Mesenchymal stem cell (in vitro differentiated cells and primary cell): Measurements from ENCODE around the gene MSH2.

Experiments used
- DNase-seq: peaks from one replicate; pipeline ENCODE4 v3.0.0-alpha.2; 2013
- H2AFZ ChIP-seq: one replicate; pipeline ENCODE4 v1.6.1; 2013; ENCODE audit warnings: low read depth, mild to moderate bottlenecking, control low read depth, inconsistent platforms, low read length, moderate library complexity
- H2AK5ac ChIP-seq: 2 replicates; pipeline ENCODE4 v1.6.1; 2013; ENCODE audit warnings: low read length, moderate library complexity, mild to moderate bottlenecking, inconsistent platforms; ENCODE audit not compliant: severe bottlenecking
- H2BK120ac ChIP-seq: one replicate; pipeline ENCODE4 v1.6.1; 2013; ENCODE audit warnings: low read depth, mild to moderate bottlenecking, inconsistent platforms, low read length, moderate library complexity
- H2BK12ac ChIP-seq, 2 experiments: one replicate each; pipeline ENCODE4 v1.6.1; 2013; ENCODE audit warnings: inconsistent platforms in 2 of 2, low read length in 2 of 2, mild to moderate bottlenecking in 2 of 2, moderate library complexity in 2 of 2, control low read depth in 1 of 2
- H2BK15ac ChIP-seq: one replicate; pipeline ENCODE4 v1.6.1; 2013; ENCODE audit warnings: mild to moderate bottlenecking, low read depth, inconsistent platforms; ENCODE audit not compliant: poor library complexity, severe bottlenecking
- H2BK5ac ChIP-seq: 2 replicates; pipeline ENCODE4 v1.6.1; 2013; ENCODE audit warnings: low read depth, mild to moderate bottlenecking, low read length, control low read depth, inconsistent platforms; ENCODE audit not compliant: poor library complexity, severe bottlenecking
- H3K14ac ChIP-seq, 2 experiments: one replicate each; pipeline ENCODE4 v1.6.1; 2013; ENCODE audit warnings: inconsistent platforms in 2 of 2, low read length in 2 of 2, control low read depth in 1 of 2, mild to moderate bottlenecking in 1 of 2, moderate library complexity in 1 of 2
- H3K18ac ChIP-seq, 2 experiments: one replicate each; pipeline ENCODE4 v1.6.1; 2013; ENCODE audit warnings: inconsistent platforms in 2 of 2, low read length in 2 of 2, control low read depth in 1 of 2, low read depth in 1 of 2, mild to moderate bottlenecking in 1 of 2
- H3K23ac ChIP-seq, 2 experiments: one replicate each; pipeline ENCODE4 v1.6.1; 2013; ENCODE audit warnings: inconsistent platforms in 2 of 2, low read length in 2 of 2, mild to moderate bottlenecking in 2 of 2, moderate library complexity in 2 of 2, control low read depth in 1 of 2
- H3K27ac ChIP-seq: 2 replicates; pipeline ENCODE4 v1.5.1; 2013; ENCODE audit warnings: mild to moderate bottlenecking, moderate library complexity, low read length, control low read depth, inconsistent platforms; ENCODE audit not compliant: poor library complexity, severe bottlenecking
- H3K27me3 ChIP-seq, 2 experiments: 2 replicates each; pipeline versions ENCODE4 v1.6.1 to v1.7.0; 2013; ENCODE audit warnings: low read length in 2 of 2, mild to moderate bottlenecking in 2 of 2, moderate library complexity in 2 of 2, control low read depth in 1 of 2, inconsistent platforms in 1 of 2; ENCODE audit not compliant: control insufficient read depth in 1 of 2, insufficient read depth in 1 of 2
- H3K36me3 ChIP-seq, 2 experiments: 2 replicates each; pipeline versions ENCODE4 v1.6.1 to v1.7.0; 2013; ENCODE audit warnings: low read length in 2 of 2, control low read depth in 1 of 2, inconsistent platforms in 1 of 2, low read depth in 1 of 2, mild to moderate bottlenecking in 1 of 2; ENCODE audit not compliant: insufficient read depth in 2 of 2, control insufficient read depth in 1 of 2
- H3K4ac ChIP-seq, 2 experiments: one replicate each; pipeline ENCODE4 v1.6.1; 2013; ENCODE audit warnings: inconsistent platforms in 2 of 2, low read length in 2 of 2, mild to moderate bottlenecking in 2 of 2, moderate library complexity in 2 of 2, control low read depth in 1 of 2, low read depth in 1 of 2
- H3K4me1 ChIP-seq: 2 replicates; pipeline ENCODE4 v1.6.1; 2013; ENCODE audit warnings: low read depth, low read length, control low read depth; ENCODE audit not compliant: control insufficient read depth, insufficient read depth
- H3K4me2 ChIP-seq: 2 replicates; pipeline ENCODE4 v1.6.1; 2013; ENCODE audit warnings: low read length, mild to moderate bottlenecking, inconsistent platforms; ENCODE audit not compliant: poor library complexity, severe bottlenecking
- H3K4me3 ChIP-seq, 2 experiments: 2 replicates each; pipeline versions ENCODE4 v1.5.1 to v1.7.0; 2013; ENCODE audit warnings: low read length in 2 of 2, mild to moderate bottlenecking in 2 of 2, control low read depth in 1 of 2, low read depth in 1 of 2; ENCODE audit not compliant: insufficient read depth in 1 of 2
- H3K79me1 ChIP-seq: replicated peaks from 2 replicates; pipeline ENCODE4 v1.6.1; 2013; ENCODE audit warnings: mild to moderate bottlenecking, control low read depth, low read length, inconsistent platforms; ENCODE audit not compliant: poor library complexity, severe bottlenecking
- H3K9ac ChIP-seq: 2 replicates; pipeline ENCODE4 v1.7.0; 2013; ENCODE audit warnings: mild to moderate bottlenecking, low read length, moderate library complexity
- H3K9me3 ChIP-seq: 2 replicates; pipeline ENCODE4 v1.7.0; 2013; ENCODE audit warnings: mild to moderate bottlenecking, low read length; ENCODE audit not compliant: control insufficient read depth
- H4K8ac ChIP-seq: one replicate; pipeline ENCODE4 v1.6.1; 2013; ENCODE audit warnings: inconsistent platforms, mild to moderate bottlenecking, low read length, moderate library complexity
- H4K91ac ChIP-seq: one replicate; pipeline ENCODE4 v1.6.1; 2013; ENCODE audit warnings: mild to moderate bottlenecking, low read length, inconsistent platforms
- WGBS: methylation state at CpG from one replicate; pipeline ENCODE4 v1.1.7; 2013; ENCODE audit warnings: mixed read lengths; 5-methylcytosine and 5-hydroxymethylcytosine counted together

MSH2 gene

DNA sequence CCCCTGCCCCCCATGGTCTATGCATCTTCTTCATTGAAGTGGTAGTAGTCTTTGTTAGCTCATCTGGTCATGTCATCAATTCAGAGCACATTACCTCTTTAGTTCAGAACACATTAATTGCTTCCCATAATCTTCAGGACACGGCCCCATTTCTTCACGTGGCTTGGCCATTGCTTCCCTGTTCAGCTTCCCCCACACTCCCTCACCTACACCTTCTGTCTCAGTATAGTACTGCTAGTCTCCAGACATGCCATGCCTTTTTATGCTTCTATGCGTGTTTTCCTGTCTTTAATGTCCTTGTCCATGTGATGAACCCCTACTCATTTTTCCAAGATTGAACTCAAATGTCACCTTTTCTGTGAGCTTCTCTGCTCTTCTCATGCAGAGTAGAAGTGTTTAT is 35.1 kb downstream of the MSH2 start:
- Histone ChIP-seq H2AFZ (no peak overlapping the region), H4K91ac (peak overlapping the region; percentile 50), H3K4me2 (no peak overlapping the region), H2BK12ac (no peak overlapping the region), H2BK120ac (no peak overlapping the region), H3K4me3 (no peak overlapping the region), H4K8ac (no peak overlapping the region), H2BK15ac (no peak overlapping the region), H3K18ac (no peak overlapping the region), H3K27ac (no peak overlapping the region), H3K14ac (no peak overlapping the region), H3K4me1 (no peaks in the 10 kb centered on the region), H3K9me3 (no peaks in the 10 kb centered on the region), H2AK5ac (no peak overlapping the region), H3K36me3 (peaks cover 0 to 4% of the 10 kb centered on the region in 2 experiments), H2BK5ac (no peak overlapping the region), H3K4ac (no peak overlapping the region), H3K79me1 (peaks cover 16% of the 10 kb centered on the region), H3K23ac (no peak overlapping the region), H3K27me3 (no peaks in the 10 kb centered on the region), H3K9ac (no peak overlapping the region)
- WGBS, result 96% methylated on average over 3 of the region's 3 CpGs
- no peak for DNase-seq

- H3K4me3 ChIP-seq, result no peak overlapping the region
Measured at GRCh38 chr2:47438783-47439182, 35.8 kb downstream of the MSH2 start.

DNA sequence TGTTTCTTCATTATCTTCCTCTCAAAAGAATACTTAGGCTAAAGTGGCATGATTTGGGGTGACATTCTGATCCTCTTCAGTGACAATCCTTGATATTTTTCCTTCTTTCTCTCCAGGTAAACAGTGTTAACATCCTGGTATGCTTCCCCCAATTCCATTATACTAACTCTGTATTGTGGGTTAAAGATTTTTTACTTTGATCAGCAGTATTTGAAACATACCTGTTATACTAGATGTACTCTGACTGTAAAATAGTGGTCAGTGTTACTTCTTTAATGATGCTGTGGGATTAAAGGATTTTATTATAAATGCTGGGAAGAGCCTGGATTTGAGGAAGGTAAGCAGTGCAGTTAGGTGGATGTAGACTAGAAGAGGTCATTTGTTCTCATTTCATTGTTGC is 48.8 kb downstream of the MSH2 start:
- no peaks in the 10 kb centered on the region for H3K27me3 ChIP-seq
- no peak overlapping the region for H3K27ac ChIP-seq
- no peak overlapping the region for H3K9ac ChIP-seq
- H3K23ac ChIP-seq, result no peak overlapping the region
- peaks cover 0 to 6% of the 10 kb centered on the region in 2 experiments for H3K36me3 ChIP-seq
- H3K14ac ChIP-seq, result no peak overlapping the region
- H4K8ac ChIP-seq, result no peak overlapping the region
- H3K9me3 ChIP-seq, result no peaks in the 10 kb centered on the region
- H2BK120ac ChIP-seq, result no peak overlapping the region
- H3K4me1 ChIP-seq, result no peaks in the 10 kb centered on the region
- no peak for DNase-seq
- H4K91ac ChIP-seq, result no peak overlapping the region
- no peak overlapping the region for H3K4ac ChIP-seq
- no peak overlapping the region for H2BK15ac ChIP-seq
- H2AFZ ChIP-seq, result no peak overlapping the region
- H2AK5ac ChIP-seq, result no peak overlapping the region
- H2BK12ac ChIP-seq, result no peak overlapping the region
- H3K4me3 ChIP-seq, result no peak overlapping the region
- H3K18ac ChIP-seq, result no peak overlapping the region
- H3K79me1 ChIP-seq, result peaks cover 10% of the 10 kb centered on the region
- H2BK5ac ChIP-seq, result no peak overlapping the region
- no peak overlapping the region for H3K4me2 ChIP-seq

More at GRCh38 chr2:47438783-47439182, 35.8 kb downstream of the MSH2 start:
- Histone ChIP-seq H3K27me3 (no peaks in the 10 kb centered on the region), H3K4me1 (no peaks in the 10 kb centered on the region), H3K9ac (no peak overlapping the region), H3K23ac (no peak overlapping the region), H3K4ac (no peak overlapping the region), H2AK5ac (no peak overlapping the region), H2AFZ (no peak overlapping the region), H3K4me2 (no peak overlapping the region), H4K91ac (no peak overlapping the region), H3K79me1 (peaks cover 18% of the 10 kb centered on the region), H2BK15ac (no peak overlapping the region), H4K8ac (no peak overlapping the region), H3K27ac (no peak overlapping the region), H3K14ac (no peak overlapping the region), H2BK5ac (no peak overlapping the region), H2BK12ac (no peak overlapping the region), H3K18ac (no peak overlapping the region), H2BK120ac (no peak overlapping the region), H3K36me3 (peaks cover 0 to 4% of the 10 kb centered on the region in 2 experiments), H3K9me3 (no peaks in the 10 kb centered on the region)
- no peak for DNase-seq
- 99% methylated on average over 2 of the region's 2 CpGs for WGBS

DNA sequence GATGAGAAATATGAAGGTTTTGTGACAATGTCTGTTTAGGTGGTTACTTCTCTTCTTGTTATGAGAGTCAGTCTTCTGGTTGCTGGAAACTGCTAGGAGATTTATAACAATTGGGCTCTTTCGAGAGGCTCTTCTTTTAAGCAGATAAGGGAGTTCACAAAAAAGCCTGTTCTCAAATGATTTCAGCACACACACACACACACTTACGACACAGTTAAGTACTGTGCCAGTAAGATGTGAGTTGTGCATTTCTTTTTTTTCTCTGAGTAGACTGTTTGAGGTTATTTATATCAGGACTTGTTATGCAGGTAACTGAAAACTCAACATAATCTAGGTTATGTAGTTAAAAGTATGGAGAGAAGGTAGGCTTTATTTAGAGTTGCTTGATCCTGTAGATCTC is 49.8 kb downstream of the MSH2 start:
- no peak overlapping the region for H3K9ac ChIP-seq
- no peak overlapping the region for H4K8ac ChIP-seq
- H3K14ac ChIP-seq, result no peak overlapping the region
- H2BK12ac ChIP-seq, result no peak overlapping the region
- no peak overlapping the region for H3K27ac ChIP-seq
- no peak overlapping the region for H2BK15ac ChIP-seq
- H3K4ac ChIP-seq, result no peak overlapping the region
- H3K9me3 ChIP-seq, result no peaks in the 10 kb centered on the region
- H3K23ac ChIP-seq, result no peak overlapping the region
- WGBS, result 80% methylated on average over 1 of the region's 2 CpGs
- H2BK5ac ChIP-seq, result no peak overlapping the region
- no peak overlapping the region for H3K4me3 ChIP-seq
- H2BK120ac ChIP-seq, result no peak overlapping the region
- no peak overlapping the region for H2AK5ac ChIP-seq
- H3K4me1 ChIP-seq, result no peaks in the 10 kb centered on the region
- H3K36me3 ChIP-seq, result peaks cover 0 to 6% of the 10 kb centered on the region in 2 experiments
- no peak overlapping the region for H2AFZ ChIP-seq
- no peak overlapping the region for H4K91ac ChIP-seq
- no peak overlapping the region for H3K18ac ChIP-seq
- DNase-seq, result peak; percentile 18
- H3K4me2 ChIP-seq, result no peak overlapping the region
- no peaks in the 10 kb centered on the region for H3K27me3 ChIP-seq
- peaks cover 12% of the 10 kb centered on the region for H3K79me1 ChIP-seq
